ENCODE results near the gene INSIG1.

GRCh38 chr7:155324012-155324917 is 26.6 kb downstream of the INSIG1 start:
- TF ChIP-seq CTCF (IDR thresholded peaks at IDR 0.05) = no peak
- no peak for TF ChIP-seq POLR2A (IDR thresholded peaks at IDR 0.05)
